ENCODE data around the gene INTS11. TPM values are rescaled to one million over a fixed set of nuclear protein-coding genes. Genes with fewer than 3 reads are reported as not detected.

INTS11 gene
- polyA plus RNA-seq, 2 of the 4 experiments (the other 2 are of a cell fraction), result 41.9 to 62.9 TPM

DNA sequence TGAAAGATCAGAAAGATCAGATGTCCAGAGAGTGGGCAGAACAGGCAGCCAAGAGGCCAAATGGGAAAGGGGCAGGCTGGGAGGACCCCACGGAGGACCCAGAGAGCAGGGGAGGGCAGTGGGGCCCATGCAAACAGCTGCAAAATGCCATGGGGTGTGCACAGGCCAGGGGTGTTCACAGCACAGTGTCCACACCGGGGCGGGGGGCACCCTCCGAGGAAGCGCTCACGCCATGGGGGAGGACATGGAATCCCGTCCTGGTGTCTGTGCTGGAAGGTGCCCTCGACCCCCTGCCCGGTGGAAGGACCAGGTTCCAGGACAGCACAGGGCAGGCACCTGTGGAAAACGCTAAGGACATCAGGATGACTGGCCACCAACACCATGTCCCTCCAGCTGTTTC is 1.5 kb downstream of the INTS11 start (continued):
- no peak for TF ChIP-seq TFCP2L1 (CRISPR knock-in tag; IDR thresholded peaks at IDR 0.05)
- no peak for TF ChIP-seq SREBF2 (IDR thresholded peaks at IDR 0.05)
- no peak for TF ChIP-seq RNF2 (IDR thresholded peaks at IDR 0.05; ENCODE audit: borderline replicate concordance, low read depth)
- TF ChIP-seq NFE2L2 (conservative IDR thresholded peaks at IDR 0.05; ENCODE audit: low read length), result no peak

DNA sequence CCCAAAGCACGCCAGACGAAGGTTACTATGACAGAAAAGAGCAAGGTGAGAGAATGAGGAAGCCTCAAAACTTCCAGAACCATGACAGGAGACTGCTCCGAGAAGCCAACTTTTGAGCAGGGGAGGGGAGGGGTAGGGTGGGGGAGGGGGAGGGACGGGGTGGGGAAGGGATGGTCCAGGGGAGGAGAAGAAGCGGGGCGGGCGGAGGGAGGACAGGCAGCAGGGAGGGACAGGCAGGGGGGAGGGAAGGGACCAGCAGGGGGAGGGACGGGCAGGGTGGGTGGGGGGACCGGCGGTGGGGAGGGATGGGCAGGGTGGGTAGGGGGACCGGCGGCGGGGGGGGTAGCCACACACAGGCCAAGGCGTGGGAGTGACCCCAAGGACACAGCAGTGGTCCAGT is 2.0 kb downstream of the INTS11 start:
- Histone ChIP-seq H3K4me2 (no peak overlapping the region), H3K27ac (no peak overlapping the region), H3K4me3 (no peak overlapping the region), H3K4me1 (peaks cover 25% of the 10 kb centered on the region), H3K9me3 (no peaks in the 10 kb centered on the region)
- 93% methylated on average over 2 of the region's 14 CpGs for WGBS (ENCODE audit: missing lambda C conversion rate)
- DNase-seq (ENCODE audit: low read depth in 1 of 2, low spot score in 1 of 2) (no peak), ATAC-seq (no peak), FAIRE-seq (no peak)
- CTCF ChIA-PET, result no interaction called here
- POLR2A ChIA-PET, result no interaction called here
- TF ChIP-seq POLR2A (IDR thresholded peaks at IDR 0.05; ENCODE audit: low read length) (no peak), RNF2 (IDR thresholded peaks at IDR 0.05; ENCODE audit: borderline replicate concordance, low read depth) (no peak), BHLHE40 (IDR thresholded peaks at IDR 0.05; ENCODE audit: low read depth, low read length) (no peak), EP300 (IDR thresholded peaks at IDR 0.05) (no peak), JUNB (IDR thresholded peaks at IDR 0.05) (no peak)
- TF ChIP-seq, protein P1, sequence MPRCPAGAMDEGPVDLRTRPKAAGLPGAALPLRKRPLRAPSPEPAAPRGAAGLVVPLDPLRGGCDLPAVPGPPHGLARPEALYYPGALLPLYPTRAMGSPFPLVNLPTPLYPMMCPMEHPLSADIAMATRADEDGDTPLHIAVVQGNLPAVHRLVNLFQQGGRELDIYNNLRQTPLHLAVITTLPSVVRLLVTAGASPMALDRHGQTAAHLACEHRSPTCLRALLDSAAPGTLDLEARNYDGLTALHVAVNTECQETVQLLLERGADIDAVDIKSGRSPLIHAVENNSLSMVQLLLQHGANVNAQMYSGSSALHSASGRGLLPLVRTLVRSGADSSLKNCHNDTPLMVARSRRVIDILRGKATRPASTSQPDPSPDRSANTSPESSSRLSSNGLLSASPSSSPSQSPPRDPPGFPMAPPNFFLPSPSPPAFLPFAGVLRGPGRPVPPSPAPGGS (IDR thresholded peaks at IDR 0.05), result no peak

DNA sequence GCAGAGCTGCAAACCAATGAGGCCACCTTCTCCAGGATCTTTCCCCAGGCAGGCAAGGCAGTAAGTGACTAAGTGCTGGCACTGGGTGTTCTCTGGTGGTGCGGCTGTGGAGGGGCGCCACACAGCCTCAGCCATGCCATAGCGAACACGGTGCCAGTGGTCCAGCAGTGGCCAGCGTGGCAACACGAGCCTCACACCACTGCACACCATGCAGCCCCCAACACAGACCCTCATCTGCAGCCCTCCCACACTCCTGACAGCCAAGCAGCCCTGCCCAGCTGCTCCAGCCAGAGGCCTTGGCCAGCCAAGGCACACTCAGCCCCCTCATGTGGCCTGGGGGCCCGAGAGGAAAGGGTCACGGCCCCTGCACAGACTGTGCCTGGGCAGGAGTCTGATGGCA is 3.0 kb downstream of the INTS11 start:
- WGBS (ENCODE audit: missing lambda C conversion rate), result 92% methylated on average over 4 of the region's 8 CpGs
- Histone ChIP-seq H3K27ac (no peak overlapping the region), H3K4me1 (peaks cover 27% of the 10 kb centered on the region), H3K9me3 (no peaks in the 10 kb centered on the region), H3K4me2 (no peak overlapping the region), H3K4me3 (no peak overlapping the region)
- ATAC-seq, result no peak
- no peak for FAIRE-seq
- TF ChIP-seq SMC3 (IDR thresholded peaks at IDR 0.05) (no peak), FOXS1 (CRISPR knock-in tag; IDR thresholded peaks at IDR 0.05) (no peak)
- TF ChIP-seq, protein P2, sequence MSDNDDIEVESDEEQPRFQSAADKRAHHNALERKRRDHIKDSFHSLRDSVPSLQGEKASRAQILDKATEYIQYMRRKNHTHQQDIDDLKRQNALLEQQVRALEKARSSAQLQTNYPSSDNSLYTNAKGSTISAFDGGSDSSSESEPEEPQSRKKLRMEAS (IDR thresholded peaks at IDR 0.05), result no peak
- CTCF ChIA-PET, result interaction anchor here (1.4 kb wide), 1 partner anchor 27 kb away, joined by 5 read pairs; no protein-coding TSS in a partner anchor
- DNase-seq (ENCODE audit: low read depth in 1 of 2, low spot score in 1 of 2), result no peak
- POLR2A ChIA-PET, result no interaction called here

DNA sequence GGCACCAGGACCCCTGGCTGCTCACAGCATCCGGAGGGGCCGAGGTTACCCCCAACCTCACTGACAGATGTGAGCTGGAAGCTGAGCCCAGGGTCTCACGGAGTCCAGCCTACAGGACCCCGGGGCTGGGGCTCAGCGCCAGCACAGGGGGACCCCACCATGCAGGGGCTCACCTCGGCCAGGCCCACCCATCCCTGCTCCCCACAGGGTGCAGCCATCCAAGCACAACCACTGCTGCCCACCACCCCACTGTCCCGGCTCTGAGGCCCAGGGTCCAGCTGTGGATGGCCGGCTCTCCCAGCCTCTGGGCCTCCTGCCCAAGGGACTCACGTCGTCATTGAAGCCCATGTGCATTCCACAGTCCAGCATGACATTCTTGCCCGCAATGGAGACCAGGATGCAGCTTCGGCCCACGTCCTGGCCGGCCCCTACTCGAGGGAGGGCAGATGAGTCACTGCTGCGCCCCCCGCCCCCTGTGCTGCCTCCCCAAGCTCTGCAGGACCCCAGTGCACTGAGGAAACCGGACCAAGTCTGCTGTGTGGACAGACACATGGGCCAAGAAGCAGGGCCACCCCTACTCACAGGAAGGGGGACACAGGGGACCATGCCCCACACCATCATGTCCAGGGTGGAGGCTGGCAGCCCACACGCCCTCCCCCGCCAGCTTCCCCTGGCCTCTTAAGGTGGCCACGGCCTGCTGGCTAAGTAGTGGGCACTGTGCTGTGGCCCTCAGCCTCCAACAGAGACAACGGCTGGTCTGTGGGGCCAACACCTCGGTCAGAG is 3.6 kb downstream of the INTS11 start:
- DNase-seq (ENCODE audit: low read depth in 1 of 2, low spot score in 1 of 2) (no peak), ATAC-seq (no peak), FAIRE-seq (no peak)
- H3K4me1 ChIP-seq, result peaks cover 26% of the 10 kb centered on the region
- no peak overlapping the region for H3K4me2 ChIP-seq
- ChIA-PET POLR2A (no interaction called here), CTCF (interaction anchor here (1.0 to 1.4 kb wide), 3 partner anchors 20 to 27 kb away, joined by 3 to 5 read pairs (median 5); no protein-coding TSS in a partner anchor)
- no peak overlapping the region for H3K27ac ChIP-seq
- no peak overlapping the region for H3K4me3 ChIP-seq
- 72% methylated on average over 11 of the region's 23 CpGs for WGBS (ENCODE audit: missing lambda C conversion rate)
- no peaks in the 10 kb centered on the region for H3K9me3 ChIP-seq
- TF ChIP-seq KDM5A (IDR thresholded peaks at IDR 0.05), result no peak
- no peak for TF ChIP-seq HOXB5 (CRISPR knock-in tag; IDR thresholded peaks at IDR 0.05)

DNA sequence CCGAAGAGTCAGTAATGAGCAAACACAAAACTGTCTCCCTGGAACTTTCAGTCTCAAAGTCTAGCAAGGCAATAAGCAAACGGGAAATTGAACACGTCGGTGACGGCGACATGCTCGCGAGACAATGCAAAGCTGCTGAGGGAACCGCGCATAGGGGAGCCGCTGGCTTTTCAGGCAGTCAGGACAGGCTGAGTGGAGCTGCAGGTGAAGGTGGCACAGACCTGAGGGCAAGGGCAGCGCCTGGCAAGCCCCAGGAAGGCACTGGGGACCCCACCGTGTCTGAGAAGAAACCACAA is 4.9 kb downstream of the INTS11 start:
- no peaks in the 10 kb centered on the region for H3K9me3 ChIP-seq
- ChIA-PET POLR2A (no interaction called here), CTCF (interaction anchor here (1.4 kb wide), 1 partner anchor 18 kb away, joined by 5 read pairs; no protein-coding TSS in a partner anchor)
- H3K4me1 ChIP-seq, result peaks cover 21% of the 10 kb centered on the region
- no peak overlapping the region for H3K4me2 ChIP-seq
- no peak overlapping the region for H3K4me3 ChIP-seq
- no peak overlapping the region for H3K27ac ChIP-seq
- TF ChIP-seq, protein P3, sequence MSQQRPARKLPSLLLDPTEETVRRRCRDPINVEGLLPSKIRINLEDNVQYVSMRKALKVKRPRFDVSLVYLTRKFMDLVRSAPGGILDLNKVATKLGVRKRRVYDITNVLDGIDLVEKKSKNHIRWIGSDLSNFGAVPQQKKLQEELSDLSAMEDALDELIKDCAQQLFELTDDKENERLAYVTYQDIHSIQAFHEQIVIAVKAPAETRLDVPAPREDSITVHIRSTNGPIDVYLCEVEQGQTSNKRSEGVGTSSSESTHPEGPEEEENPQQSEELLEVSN (IDR thresholded peaks at IDR 0.05; ENCODE audit: borderline replicate concordance, low read depth), result no peak
- TF ChIP-seq JUNB (IDR thresholded peaks at IDR 0.05) (no peak), HDAC2 (IDR thresholded peaks at IDR 0.05) (no peak), HOXB5 (CRISPR knock-in tag; IDR thresholded peaks at IDR 0.05) (no peak), POLR2AphosphoS2 (conservative IDR thresholded peaks at IDR 0.05; ENCODE audit: low read length) (no peak), MAZ (IDR thresholded peaks at IDR 0.05; ENCODE audit: borderline replicate concordance, low read depth, low read length) (no peak), JUN (IDR thresholded peaks at IDR 0.05) (no peak)
- TF ChIP-seq, protein P1 (IDR thresholded peaks at IDR 0.05), result no peak
- TF ChIP-seq, protein P2 (IDR thresholded peaks at IDR 0.05), result no peak
- 93% methylated on average over 13 of the region's 13 CpGs for WGBS (ENCODE audit: missing lambda C conversion rate)
- DNase-seq (ENCODE audit: low read depth in 1 of 2, low spot score in 1 of 2) (no peak), ATAC-seq (no peak), FAIRE-seq (no peak)

All from A549 (cell line).